Activated CD8-positive, alpha-beta memory T cell treated with anti-CD3 and anti-CD28 coated beads for 1 hour (primary cell): ENCODE data around the gene SUPT5H.
A peak's percentile ranks its signal among the peaks of the same experiment; 100 is the strongest.
"Not testable (repeated sequence)": the region's sequence is repeated elsewhere in the genome, so short reads cannot be mapped to it uniquely, and the experiment has no call there.

Experiments used
- DNase-seq, 2 donors: peaks; one replicate each; pipeline ENCODE4 v3.0.0-alpha.2; 2020; ENCODE audit warnings: low read depth in 1 of 2; ENCODE audit errors: extremely low read depth in 1 of 2

SUPT5H gene

DNA sequence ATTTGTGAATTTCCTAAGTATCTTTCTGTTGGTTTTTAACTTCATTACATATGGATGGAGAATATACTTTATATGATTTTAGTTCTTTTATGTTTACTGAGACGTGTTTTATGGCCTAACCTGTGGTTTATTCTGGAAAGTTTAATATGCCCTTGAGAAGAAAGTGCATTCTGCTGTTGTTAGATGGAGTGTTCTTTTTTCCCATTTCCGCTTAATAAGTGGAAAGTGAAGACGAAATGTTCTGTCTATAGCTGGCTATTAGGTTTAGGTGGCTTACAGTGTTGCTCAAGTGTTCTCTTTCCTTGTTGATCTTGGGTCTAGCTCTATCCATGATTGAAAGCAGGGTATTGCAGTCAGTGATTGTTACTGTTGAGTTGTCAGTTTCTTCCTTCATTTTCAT, 18.0 kb downstream of the SUPT5H start:
- DNase-seq = no peak

DNA sequence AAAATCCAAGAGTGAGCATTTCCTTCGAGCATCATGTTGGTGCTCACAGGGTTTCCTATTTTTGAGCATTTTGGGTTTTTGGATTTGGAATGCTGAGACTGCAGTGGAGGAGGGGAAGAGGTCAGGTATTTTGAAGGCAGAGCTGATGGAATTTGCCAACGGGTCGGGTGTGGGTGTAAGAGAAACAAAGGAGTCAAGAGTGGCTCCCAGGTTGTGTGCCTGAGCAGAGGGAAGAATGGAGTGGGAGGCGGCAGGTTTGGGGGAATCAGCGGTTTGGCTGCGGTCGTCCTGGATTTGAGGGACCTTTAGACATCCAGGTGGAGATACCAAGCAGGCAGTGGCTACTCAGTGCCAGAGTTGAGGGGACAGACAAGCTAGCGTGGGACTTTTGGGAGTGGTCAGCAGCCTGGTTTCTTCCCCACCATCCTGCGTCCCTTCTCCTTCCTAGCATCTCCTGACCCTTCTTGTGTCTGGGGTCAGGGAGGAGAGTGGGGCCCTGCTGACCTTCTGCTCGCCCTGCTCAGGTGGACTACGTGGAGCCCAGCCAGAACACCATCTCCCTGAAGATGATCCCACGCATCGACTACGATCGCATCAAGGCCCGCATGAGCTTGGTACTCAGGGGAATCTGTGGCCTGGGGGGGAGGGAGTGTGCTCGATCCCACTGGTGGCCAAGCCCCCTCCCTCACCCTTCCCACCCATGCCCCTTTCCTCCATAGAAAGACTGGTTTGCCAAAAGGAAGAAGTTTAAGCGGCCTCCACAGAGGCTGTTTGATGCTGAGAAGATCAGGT, 20.8 kb downstream of the SUPT5H start:
- DNase-seq = no peak

DNA sequence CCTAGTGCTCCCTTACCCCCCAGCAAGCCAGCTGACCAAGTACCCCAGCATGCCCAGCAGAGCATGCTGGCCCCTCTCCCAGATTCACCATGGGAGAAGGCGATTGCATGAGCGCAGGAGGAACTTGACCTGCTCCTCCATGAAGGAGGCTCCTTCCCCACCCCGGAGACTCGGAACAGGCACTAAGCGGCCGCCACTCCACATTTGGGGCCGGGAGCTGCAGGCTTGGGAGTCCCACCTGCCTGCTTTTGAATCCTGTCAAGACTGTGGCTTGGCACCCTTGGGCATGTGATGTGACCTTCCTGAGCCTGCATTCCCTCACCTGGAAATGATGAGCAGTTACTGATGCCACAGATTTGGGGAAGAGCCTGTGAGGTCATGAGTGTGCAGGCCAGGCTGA, 22.6 kb downstream of the SUPT5H start:
- no peak for DNase-seq

DNA sequence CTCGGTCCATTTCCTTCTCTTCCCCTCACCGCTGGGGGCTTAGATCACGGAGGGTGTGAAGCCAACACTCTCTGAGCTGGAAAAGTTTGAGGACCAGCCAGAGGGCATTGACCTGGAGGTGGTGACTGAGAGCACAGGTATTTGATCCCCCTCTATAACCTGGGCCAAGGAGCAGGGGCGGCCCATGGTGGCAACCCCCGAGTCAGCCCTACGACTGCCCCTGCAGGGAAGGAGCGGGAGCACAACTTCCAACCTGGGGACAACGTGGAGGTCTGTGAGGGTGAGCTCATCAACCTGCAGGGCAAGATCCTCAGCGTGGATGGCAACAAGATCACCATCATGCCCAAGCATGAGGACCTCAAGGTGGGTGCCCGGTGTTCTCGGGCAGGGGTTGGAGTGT, 23.7 kb downstream of the SUPT5H start:
- no peak for DNase-seq

DNA sequence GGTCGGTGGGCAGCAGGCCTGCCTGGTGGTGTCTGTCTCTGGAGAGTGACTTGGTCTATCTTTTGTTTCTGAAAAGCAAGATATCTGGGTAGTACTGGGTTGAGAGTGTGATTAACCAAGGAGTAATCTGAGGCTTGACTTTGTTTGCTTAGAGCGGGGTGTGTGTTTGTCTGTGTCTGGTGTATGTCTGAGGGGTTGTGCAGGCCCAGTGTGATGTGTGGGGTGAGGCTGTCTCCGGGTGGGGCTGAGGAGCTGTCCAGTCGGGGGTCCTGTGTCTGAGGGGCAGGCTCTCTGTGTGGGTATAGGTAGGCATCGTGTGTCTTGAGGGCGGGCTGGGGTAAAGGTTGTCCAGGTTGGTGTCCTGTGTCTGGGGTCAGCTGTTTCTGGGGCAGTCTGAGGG, 24.2 kb downstream of the SUPT5H start:
- no peak for DNase-seq

DNA sequence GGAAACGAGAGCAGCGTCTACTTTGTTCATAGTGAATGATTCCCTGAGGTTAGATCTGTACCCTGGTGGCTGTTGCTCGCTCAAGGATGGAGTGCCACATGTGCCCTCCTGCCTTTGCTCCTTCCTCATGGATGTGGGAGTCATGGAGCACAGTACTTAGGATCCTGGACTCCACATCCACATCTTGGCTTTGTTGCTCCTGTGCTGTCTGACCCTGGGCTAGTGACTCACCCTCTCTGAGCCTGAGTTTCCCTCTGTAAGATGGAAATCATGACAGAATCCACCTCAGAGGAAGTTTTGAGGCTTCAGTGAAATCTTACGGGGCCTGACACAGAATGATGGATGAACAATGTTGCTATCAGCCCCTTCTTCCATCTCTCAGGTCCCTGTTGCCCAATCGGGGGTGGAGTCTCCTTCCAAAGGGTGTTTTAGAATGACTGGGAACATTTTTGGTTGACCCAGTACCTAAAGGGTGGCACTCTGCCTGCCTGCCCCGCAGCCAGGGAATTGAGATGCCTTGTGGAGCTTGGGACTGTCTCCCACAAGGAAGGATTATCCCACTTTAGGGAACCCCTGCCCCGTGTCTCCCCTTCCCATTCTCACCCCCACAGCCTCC, 25.4 kb downstream of the SUPT5H start:
- DNase-seq = no peak

DNA sequence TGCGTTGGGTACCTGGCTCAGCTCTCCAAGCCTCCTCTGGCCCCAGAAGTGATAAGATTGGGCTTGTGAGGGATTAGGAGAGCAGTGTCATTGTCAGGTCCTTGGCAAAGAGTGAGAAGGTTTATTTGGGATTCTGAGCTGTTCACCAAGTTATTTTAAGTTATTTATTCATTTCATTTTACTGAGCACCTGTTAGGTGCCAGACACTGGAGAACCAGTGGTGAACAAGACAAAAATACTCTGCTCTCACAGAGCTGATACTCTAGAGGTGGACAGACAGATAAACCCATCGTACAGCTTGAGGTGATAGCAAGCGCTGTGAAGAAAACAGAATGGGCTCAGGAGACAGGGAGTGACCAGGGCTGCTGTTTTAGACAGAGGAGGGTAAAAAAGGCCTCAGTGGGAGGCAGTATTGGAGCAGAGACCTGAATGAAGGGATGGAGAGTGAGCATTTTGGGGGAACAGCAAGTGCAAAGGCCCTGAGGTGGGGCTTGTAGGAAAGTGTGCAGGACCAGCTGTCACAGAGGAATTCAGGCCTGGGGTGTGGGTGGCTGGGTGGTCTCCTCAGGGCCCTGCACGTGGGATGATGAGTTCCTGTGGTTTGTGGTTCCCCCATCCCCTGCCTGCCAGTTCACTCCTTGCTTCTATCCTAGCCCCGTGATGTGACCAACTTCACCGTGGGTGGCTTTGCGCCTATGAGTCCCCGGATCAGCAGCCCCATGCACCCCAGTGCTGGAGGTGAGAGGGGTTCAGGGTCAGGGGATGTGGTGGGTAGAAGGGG, 26.6 kb downstream of the SUPT5H start:
- DNase-seq = no peak

DNA sequence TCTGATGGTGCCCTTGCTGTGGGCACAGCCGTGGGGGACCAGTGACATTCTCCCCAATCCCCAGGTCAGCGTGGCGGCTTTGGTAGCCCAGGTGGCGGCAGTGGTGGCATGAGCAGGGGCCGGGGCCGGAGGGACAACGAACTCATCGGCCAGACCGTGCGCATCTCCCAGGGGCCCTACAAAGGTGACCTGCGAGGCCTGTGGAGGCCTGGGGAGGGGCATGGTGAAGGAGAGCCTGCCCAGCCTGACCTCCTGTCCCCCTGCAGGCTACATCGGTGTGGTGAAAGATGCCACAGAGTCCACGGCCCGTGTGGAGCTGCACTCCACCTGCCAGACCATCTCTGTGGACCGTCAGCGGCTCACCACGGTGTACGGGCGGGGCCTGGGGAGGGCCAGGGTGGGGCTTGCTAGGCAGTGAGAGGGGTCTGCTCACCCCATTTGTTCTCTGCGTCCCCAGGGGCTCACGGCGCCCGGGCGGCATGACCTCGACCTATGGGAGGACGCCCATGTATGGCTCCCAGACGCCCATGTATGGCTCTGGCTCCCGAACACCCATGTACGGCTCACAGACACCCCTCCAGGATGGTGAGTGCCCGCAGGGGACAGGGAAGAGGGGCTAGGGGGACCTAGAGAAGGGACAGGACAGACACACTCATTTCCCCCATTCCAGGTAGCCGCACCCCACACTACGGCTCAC, 27.5 kb downstream of the SUPT5H start:
- DNase-seq = no peak

DNA sequence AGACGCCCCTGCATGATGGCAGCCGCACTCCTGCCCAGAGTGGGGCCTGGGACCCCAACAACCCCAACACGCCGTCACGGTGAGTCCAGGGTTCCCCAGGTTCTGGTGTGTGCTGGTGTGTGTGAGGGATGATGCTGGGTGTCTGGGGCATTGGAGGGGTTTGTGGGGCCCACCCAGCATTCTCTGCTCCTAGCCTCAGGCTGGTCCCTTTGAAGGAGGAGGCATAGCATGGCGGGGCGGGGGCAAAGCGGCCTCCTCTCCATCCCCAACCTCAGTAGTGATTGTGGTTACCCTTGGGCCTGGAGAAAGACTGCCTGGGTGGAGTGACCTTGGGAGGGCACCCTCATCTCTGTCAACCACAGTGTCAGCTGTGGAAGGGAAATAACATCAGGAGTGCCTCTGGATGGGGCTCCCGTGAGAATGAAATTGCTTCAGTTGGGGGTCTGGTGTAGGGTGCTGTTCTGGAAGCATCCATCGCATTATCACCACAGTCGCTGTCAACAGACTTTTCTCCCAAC, 28.1 kb downstream of the SUPT5H start:
- no peak for DNase-seq

DNA sequence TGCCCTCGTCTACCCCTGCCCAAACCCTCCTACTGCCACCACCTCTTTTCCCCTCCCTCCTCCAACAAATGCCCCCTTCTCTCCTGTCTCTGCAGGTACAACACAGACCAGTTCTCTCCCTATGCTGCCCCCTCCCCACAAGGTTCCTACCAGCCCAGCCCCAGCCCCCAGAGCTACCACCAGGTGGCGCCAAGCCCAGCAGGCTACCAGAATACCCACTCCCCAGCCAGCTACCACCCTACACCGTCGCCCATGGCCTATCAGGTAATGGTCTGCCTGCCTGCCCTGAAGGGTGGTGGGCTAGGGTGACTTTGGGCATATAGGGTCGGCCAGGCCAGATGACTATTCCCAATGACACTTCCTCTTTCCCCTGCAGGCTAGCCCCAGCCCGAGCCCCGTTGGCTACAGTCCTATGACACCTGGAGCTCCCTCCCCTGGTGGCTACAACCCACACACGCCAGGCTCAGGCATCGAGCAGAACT, 28.8 kb downstream of the SUPT5H start:
- DNase-seq = peak; percentile 38 to 64

DNA sequence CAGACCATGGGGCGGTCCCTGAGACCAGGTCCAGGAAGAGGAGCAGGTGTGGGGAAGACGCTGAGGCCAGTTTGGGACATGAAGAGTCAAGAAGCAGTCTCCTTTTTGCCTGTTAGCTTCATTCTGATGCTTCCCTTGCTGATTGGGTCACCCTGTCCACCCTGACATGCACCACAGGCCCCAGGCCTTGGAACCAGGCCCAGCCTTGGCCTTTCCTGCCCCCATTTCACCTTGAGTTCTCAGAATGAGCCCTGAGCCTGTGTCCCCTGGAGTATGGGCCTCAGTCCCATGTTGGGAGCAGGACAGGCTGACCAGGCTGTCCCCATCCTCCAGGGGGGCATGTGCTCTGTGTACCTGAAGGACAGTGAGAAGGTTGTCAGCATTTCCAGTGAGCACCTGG, 30.4 kb downstream of the SUPT5H start:
- DNase-seq = no peak

DNA sequence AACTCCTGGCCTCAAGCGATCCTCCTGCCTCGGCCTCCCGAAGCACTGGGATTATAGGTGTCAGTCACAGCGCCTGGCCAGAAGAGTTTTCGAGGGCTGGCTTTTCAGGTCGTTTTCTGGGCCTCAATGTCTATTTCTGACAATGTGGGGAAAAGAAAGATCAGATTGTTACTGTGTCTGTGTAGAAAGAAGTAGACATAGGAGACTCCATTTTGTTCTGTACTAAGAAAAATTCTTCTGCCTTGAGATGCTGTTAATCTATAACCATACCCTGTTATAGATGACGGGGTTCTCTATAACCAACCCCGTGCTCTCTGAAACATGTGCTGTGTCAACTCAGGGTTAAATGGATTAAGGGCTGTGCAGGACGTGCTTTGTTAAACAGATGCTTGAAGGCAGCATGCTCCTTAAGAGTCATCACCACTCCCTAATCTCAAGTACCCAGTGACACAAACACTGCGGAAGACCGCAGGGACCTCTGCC, 34.0 kb downstream of the SUPT5H start:
- not testable (repeated sequence) for DNase-seq

DNA sequence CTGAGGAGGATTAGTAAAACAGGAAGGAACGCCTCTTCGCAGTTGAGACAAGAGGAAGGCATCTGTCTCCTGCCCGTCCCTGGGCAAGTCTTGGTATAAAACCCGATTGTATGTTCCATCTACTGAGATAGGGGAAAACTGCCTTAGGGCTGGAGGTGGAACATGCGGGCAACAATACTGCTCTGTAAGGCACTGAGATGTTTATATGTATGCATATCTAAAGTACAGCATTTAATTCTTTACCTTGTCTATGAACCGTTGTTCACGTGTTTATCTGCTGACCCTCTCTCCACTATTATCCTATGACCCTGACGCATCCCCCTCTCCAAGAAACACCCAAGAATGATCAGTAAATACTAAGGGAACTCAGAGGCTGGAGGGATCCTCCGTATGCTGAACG, 34.5 kb downstream of the SUPT5H start:
- no peak for DNase-seq

DNA sequence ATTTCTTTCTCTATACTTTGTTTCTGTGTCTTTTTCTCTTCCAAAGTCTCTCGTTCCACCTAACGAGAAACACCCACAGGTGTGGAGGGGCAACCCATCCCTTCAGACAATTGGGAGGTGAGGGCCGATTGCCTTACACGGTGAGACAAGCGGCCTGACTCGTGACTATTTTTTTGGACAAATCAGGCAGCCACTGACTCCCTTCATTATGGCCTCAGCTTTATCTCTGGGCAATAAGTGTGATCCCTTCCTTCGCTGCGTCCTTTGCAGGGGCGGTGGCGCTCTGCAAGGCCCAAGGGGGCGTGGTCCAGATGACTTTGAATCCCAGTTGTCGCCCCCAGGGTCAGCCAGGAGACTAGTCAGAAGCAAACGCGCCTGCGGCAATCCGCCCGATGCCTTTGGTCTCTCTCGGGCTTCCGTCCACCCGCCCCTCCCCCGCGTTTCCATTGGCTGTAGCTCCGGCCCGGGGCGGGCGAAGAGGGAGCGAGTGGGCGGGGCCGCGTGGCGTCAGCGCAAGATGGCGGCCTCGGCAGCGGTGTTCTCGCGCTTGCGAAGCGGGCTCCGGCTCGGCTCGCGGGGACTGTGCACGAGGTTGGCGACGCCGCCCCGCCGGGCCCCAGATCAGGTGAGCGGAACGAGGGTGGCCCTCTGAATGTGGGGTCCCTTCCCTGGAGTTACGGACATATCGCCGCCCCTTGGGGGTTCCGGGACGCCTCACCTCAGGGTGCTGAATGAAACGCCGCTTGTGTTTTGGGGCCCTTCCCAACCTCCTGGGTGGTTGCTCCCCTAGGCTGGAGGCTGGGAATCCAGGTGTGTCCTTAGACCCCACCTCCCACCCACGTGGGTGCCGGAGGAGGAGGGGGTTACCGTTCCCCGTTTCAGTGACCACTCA, 35.2 kb downstream of the SUPT5H start, which contains the start of gene TIMM50:
TIMM50 (plus strand) TSS at position 502 of the 892 bp plus-strand sequence; CDS start at position 518, 16 bp downstream.
- DNase-seq = peak; percentile 94 to 98

DNA sequence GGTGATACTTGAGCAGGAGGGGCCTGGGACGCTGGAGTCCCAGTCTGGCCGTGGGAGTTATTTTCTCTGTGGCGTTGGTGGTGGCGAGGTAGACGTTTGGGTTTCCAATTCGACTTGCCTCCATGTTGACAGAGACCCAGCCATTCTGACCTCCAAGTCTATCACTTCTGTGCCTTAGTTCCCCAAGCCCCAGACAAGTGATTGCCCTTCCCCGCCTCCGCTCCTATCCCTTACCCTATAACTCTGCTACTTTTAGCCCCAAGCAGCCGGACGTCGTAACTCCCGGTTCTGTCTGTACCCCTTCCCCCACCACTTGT, 35.8 kb downstream of the SUPT5H start:
- no peak for DNase-seq

DNA sequence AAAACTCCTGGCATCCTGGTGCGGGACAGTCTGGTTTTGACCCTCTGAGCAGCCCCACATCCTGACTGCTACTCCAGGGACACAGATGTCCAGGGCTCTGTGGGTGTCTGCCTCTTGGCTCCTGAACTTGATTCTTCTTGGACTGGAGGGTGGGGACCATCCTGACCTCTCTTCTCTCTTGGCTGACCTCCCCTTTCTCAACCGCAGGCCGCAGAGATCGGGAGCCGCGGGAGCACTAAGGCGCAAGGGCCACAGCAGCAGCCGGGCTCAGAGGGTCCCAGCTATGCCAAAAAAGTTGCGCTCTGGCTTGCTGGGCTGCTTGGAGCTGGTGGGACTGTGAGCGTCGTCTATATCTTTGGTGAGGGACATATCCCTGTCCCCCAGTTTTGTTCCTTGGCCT, 36.3 kb downstream of the SUPT5H start:
- DNase-seq = no peak

DNA sequence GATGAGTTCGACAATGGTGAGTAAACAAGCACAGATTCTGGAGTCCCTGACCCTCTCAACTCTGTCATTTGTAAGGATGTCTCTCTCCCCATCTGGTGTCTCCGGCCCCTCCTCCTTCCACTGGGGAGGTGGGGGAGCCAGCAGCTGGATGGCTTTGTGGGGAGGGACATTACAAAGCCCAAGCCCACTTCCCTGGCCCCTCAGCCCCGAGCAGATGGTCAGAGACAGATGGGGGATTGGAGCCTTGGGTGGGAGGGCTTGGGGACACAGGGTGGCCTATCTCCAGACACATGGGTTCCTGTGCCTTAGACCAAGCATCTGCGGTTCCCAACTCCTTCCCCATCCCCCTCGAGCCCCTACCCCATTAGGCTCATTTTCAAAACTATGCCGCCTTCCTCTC, 37.8 kb downstream of the SUPT5H start:
- DNase-seq = no peak

DNA sequence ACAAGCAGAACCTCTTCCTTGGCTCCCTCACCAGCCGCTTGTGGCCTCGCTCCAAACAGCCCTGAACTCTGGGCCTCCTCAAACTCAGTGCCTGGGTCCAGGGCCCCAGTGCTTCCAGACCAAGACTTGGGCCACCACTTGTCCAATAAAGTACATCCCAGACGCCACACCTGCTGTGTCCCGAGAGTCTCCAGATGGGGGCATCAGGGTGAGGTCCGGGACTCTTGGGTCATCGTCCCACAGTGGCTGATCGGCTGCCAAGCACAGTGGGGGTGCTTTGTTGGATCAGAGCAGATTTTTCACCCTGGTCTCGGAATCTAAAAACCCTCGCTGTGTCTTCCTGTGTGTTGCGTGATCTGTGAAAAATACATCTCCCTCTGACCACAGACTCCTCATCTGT, 44.4 kb downstream of the SUPT5H start:
- DNase-seq = no peak

DNA sequence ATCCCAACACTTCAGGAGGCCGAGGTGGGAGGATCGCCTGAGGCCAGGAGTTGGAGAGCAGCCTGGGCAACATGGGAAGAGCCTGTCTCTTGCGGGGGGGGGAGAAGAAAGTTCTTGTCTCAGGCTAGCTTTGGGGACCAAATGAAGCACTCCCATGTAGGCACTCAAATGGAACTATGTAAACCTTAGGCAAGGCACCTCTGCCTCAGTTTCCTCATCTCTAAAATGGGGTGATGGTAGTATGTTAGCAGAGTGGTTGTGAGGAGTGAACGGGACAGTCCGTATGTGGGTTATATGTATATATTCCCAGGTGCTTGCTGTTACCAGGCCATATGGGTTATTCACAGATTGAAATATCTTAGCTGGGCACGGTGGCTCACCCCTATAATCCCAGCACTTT, 46.8 kb downstream of the SUPT5H start:
- no peak for DNase-seq

DNA sequence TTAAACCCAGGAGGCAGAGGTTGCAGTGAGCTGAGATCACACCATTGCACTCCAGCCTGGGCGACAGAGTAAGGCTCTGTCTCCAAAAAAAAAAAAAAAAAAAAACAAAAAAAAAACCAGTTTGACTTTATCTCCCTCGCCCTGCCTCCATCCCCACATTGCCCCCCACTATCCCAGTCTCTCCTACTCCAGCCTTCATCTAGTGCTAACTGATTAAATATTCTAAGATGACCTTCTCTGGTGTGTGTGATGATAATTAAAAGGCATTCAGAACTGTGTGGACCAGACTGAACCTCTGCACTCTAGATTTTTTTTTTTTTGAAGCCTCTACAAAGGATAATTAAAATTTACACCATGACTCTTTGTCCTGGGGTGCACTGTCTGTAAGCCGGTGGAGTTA, 47.4 kb downstream of the SUPT5H start:
- no peak for DNase-seq
